ENCODE results near the gene SUSD6.

Gene SUSD6

DNA sequence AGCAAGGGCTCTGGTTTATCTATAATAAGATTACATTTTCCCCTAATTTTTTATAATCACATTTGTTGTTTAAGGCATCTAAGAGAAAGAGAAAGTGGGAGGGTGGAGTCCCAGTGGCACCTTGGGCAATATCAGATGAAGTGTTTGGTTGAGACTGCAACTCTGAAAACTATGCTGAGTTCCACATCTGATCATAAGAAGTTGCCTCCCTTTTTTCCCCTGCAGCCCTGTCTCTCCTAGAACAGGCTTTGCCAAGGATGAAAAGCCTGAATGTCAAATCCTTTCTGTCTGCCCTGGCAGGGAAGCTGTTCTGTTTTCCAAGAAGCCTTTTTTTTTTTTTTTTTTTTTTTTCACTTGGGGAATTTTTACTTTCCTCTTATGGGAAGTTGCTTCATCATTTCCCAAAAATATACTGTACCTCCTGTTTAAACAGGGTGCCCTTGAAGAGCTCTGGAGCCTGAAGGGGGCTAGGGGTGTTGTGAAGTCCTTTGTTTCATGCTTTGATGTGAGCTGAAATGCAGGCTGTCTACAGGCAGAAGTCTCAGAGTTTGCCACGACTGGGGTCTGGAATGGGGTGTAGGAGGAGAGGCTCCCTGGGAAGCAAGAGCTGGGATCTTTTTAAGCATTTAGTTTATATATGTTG is 71.3 kb downstream of the SUSD6 start:
- no peak overlapping the region for H3K4me2 ChIP-seq (ENCODE audit: low read length, poor library complexity, severe bottlenecking)

DNA sequence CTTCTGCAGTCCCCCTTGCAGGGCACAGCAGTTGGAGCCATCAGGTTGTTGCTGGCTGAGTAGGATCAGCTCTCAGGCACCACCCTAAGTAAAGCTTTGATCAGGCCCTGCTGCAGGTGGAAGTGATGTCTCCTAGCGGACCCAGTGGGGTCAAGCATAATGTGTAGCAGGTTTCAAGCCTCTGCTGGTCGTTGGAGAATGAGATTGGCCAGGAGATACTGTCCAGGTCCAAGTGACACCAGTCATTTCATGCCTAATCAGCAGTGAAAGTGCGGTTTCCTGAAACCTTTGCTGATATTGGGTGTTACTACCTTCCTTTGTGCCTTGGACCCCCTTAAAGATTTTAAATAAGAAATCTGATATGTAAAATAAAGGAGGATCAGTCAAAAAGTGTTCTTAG is 72.6 kb downstream of the SUSD6 start:
- no peak overlapping the region for H2BK15ac ChIP-seq (ENCODE audit: low read depth, poor library complexity, severe bottlenecking)
- H3K9me3 ChIP-seq (ENCODE audit: control insufficient read depth, low read length) = no peaks in the 10 kb centered on the region
- H2BK5ac ChIP-seq (ENCODE audit: low read depth, low read length, poor library complexity, severe bottlenecking) = no peak overlapping the region
- H3K27ac ChIP-seq (ENCODE audit: low read length, poor library complexity, severe bottlenecking) = no peak overlapping the region
- H3K9ac ChIP-seq (ENCODE audit: low read length) = no peak overlapping the region
- no peaks in the 10 kb centered on the region for H3K36me3 ChIP-seq (ENCODE audit: control insufficient read depth in 1 of 2, insufficient read depth in 2 of 2, low read depth in 1 of 2, low read length in 2 of 2)
- H3K14ac ChIP-seq (ENCODE audit: low read length in 2 of 2) = no peak overlapping the region
- no peak overlapping the region for H3K4me3 ChIP-seq (ENCODE audit: insufficient read depth in 1 of 2, low read depth in 1 of 2, low read length in 2 of 2)
- peaks cover 47% of the 10 kb centered on the region for H3K79me1 ChIP-seq (replicated peaks; ENCODE audit: low read length, poor library complexity, severe bottlenecking)
- H2BK12ac ChIP-seq (ENCODE audit: low read length in 2 of 2) = no peak overlapping the region
- H3K23ac ChIP-seq (ENCODE audit: low read length in 2 of 2) = no peak overlapping the region
- H3K27me3 ChIP-seq (ENCODE audit: control insufficient read depth in 1 of 2, insufficient read depth in 1 of 2, low read length in 2 of 2) = no peaks in the 10 kb centered on the region
- H3K4me2 ChIP-seq (ENCODE audit: low read length, poor library complexity, severe bottlenecking) = no peak overlapping the region
- no peak overlapping the region for H4K8ac ChIP-seq (ENCODE audit: low read length)
- no peak overlapping the region for H2AK5ac ChIP-seq (ENCODE audit: low read length, severe bottlenecking)
- no peak overlapping the region for H2AFZ ChIP-seq (ENCODE audit: low read depth, low read length)
- no peak overlapping the region for H3K4ac ChIP-seq (ENCODE audit: low read depth in 1 of 2, low read length in 2 of 2)
- 77% methylated on average over 3 of the region's 3 CpGs for WGBS
- no peak for DNase-seq
- no peak overlapping the region for H2BK120ac ChIP-seq (ENCODE audit: low read depth, low read length)
- peaks cover 7% of the 10 kb centered on the region for H3K4me1 ChIP-seq (ENCODE audit: control insufficient read depth, insufficient read depth, low read depth, low read length)
- no peak overlapping the region for H4K91ac ChIP-seq (ENCODE audit: low read length)
- H3K18ac ChIP-seq (ENCODE audit: low read depth in 1 of 2, low read length in 2 of 2) = no peak overlapping the region

More for the DNA sequence above, 71.3 kb downstream of the SUSD6 start:
- 100% methylated on average over 1 of the region's 1 CpG for WGBS
- H3K14ac ChIP-seq (ENCODE audit: low read length in 2 of 2) = no peak overlapping the region
- no peaks in the 10 kb centered on the region for H3K9me3 ChIP-seq (ENCODE audit: control insufficient read depth, low read length)
- H3K9ac ChIP-seq (ENCODE audit: low read length) = peak overlapping the region; percentile 32
- no peak overlapping the region for H2BK5ac ChIP-seq (ENCODE audit: low read depth, low read length, poor library complexity, severe bottlenecking)
- no peak overlapping the region for H2AK5ac ChIP-seq (ENCODE audit: low read length, severe bottlenecking)
- no peak overlapping the region for H2BK15ac ChIP-seq (ENCODE audit: low read depth, poor library complexity, severe bottlenecking)
- H3K4me3 ChIP-seq (ENCODE audit: insufficient read depth in 1 of 2, low read depth in 1 of 2, low read length in 2 of 2) = no peak overlapping the region
- no peak overlapping the region for H4K91ac ChIP-seq (ENCODE audit: low read length)
- H2BK120ac ChIP-seq (ENCODE audit: low read depth, low read length) = no peak overlapping the region
- no peaks in the 10 kb centered on the region for H3K27me3 ChIP-seq (ENCODE audit: control insufficient read depth in 1 of 2, insufficient read depth in 1 of 2, low read length in 2 of 2)
- H3K36me3 ChIP-seq (ENCODE audit: control insufficient read depth in 1 of 2, insufficient read depth in 2 of 2, low read depth in 1 of 2, low read length in 2 of 2) = no peaks in the 10 kb centered on the region
- H3K18ac ChIP-seq (ENCODE audit: low read depth in 1 of 2, low read length in 2 of 2) = no peak overlapping the region
- no peak overlapping the region for H3K27ac ChIP-seq (ENCODE audit: low read length, poor library complexity, severe bottlenecking)
- no peak overlapping the region for H2BK12ac ChIP-seq (ENCODE audit: low read length in 2 of 2)
- peaks cover 5% of the 10 kb centered on the region for H3K4me1 ChIP-seq (ENCODE audit: control insufficient read depth, insufficient read depth, low read depth, low read length)
- no peak for DNase-seq
- no peak overlapping the region for H3K23ac ChIP-seq (ENCODE audit: low read length in 2 of 2)
- no peak overlapping the region for H2AFZ ChIP-seq (ENCODE audit: low read depth, low read length)
- peaks cover 42% of the 10 kb centered on the region for H3K79me1 ChIP-seq (replicated peaks; ENCODE audit: low read length, poor library complexity, severe bottlenecking)
- no peak overlapping the region for H4K8ac ChIP-seq (ENCODE audit: low read length)
- no peak overlapping the region for H3K4ac ChIP-seq (ENCODE audit: low read depth in 1 of 2, low read length in 2 of 2)

DNA sequence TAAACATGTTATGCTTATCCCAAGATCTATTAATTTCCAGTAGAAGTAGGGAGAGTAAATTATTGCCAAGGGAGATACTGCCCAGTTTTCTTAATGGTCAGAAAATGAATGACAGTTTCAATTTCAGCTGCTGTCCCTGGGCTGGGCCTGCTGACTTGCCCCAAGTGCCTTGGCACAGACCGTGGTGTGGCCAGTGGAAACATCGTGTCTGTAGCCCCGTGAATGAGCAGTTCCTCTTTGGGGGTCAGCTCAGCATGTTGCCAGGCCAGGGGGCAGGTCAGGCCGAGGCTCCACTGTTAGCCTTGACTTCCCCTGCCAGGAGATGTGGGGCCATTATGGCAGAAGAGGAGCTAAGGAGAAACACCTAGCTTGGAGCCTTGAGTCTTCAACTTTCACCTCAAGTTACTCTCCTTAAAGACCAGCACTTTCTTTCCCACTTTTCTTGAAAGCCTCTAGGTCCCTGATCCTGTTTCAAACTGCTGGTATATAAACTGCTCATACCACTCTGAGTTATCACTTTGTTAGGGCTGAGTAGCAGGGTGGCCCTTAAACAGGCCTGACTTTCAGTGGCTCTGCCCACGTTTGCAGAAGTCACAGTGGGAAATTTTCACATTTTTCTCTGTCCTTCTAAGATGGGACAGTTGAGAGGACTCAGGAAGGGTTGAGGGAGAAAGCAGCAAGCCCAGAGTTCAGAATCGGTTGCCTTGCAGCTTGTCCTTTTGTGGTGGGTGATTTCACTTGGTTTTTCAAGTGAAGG is 73.2 kb downstream of the SUSD6 start:
- H3K27ac ChIP-seq (ENCODE audit: low read length, poor library complexity, severe bottlenecking) = no peak overlapping the region
- WGBS = 79% methylated on average over 6 of the region's 6 CpGs
- DNase-seq = no peak

DNA sequence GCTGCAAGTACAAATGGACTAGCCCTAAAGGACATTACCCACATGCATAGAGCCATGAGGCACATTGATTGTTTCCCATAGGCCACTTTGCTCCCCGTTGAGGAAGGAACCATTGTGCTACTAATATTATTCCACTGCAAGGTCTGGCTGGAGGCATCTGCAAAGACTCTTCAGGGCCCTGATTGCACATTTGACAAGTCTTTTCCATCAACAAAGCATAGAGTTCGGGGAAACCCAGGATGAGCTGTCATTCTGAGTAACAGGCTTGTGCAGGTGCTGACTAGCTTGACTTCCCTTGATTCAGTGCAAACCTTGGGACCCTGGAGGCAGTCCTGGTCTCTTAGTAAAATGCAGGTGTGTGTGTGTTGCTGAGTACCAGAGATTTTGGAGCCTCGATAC is 73.8 kb downstream of the SUSD6 start:
- Histone ChIP-seq H3K23ac (ENCODE audit: low read length in 2 of 2) (no peak overlapping the region), H2BK5ac (ENCODE audit: low read depth, low read length, poor library complexity, severe bottlenecking) (no peak overlapping the region), H3K27ac (ENCODE audit: low read length, poor library complexity, severe bottlenecking) (no peak overlapping the region), H2BK120ac (ENCODE audit: low read depth, low read length) (no peak overlapping the region), H3K9ac (ENCODE audit: low read length) (no peak overlapping the region), H2AK5ac (ENCODE audit: low read length, severe bottlenecking) (no peak overlapping the region), H3K27me3 (ENCODE audit: control insufficient read depth in 1 of 2, insufficient read depth in 1 of 2, low read length in 2 of 2) (no peaks in the 10 kb centered on the region), H2BK15ac (ENCODE audit: low read depth, poor library complexity, severe bottlenecking) (no peak overlapping the region), H3K4me3 (ENCODE audit: insufficient read depth in 1 of 2, low read depth in 1 of 2, low read length in 2 of 2) (no peak overlapping the region), H4K8ac (ENCODE audit: low read length) (no peak overlapping the region), H3K36me3 (ENCODE audit: control insufficient read depth in 1 of 2, insufficient read depth in 2 of 2, low read depth in 1 of 2, low read length in 2 of 2) (no peaks in the 10 kb centered on the region), H4K91ac (ENCODE audit: low read length) (no peak overlapping the region), H3K9me3 (ENCODE audit: control insufficient read depth, low read length) (no peaks in the 10 kb centered on the region), H2AFZ (ENCODE audit: low read depth, low read length) (no peak overlapping the region), H3K14ac (ENCODE audit: low read length in 2 of 2) (no peak overlapping the region), H3K79me1 (replicated peaks; ENCODE audit: low read length, poor library complexity, severe bottlenecking) (peaks cover 44% of the 10 kb centered on the region), H3K4me2 (ENCODE audit: low read length, poor library complexity, severe bottlenecking) (no peak overlapping the region), H3K18ac (ENCODE audit: low read depth in 1 of 2, low read length in 2 of 2) (no peak overlapping the region), H2BK12ac (ENCODE audit: low read length in 2 of 2) (no peak overlapping the region), H3K4me1 (ENCODE audit: control insufficient read depth, insufficient read depth, low read depth, low read length) (peaks cover 7% of the 10 kb centered on the region), H3K4ac (ENCODE audit: low read depth in 1 of 2, low read length in 2 of 2) (no peak overlapping the region)
- DNase-seq = peak; percentile 39
- WGBS = 76% methylated on average over 2 of the region's 3 CpGs

More for the DNA sequence above, 73.2 kb downstream of the SUSD6 start:
- peak overlapping the region in 1 of 2 experiments; percentile 21 for H2BK12ac ChIP-seq (ENCODE audit: low read length in 2 of 2)
- H4K91ac ChIP-seq (ENCODE audit: low read length) = no peak overlapping the region
- no peak overlapping the region for H2BK5ac ChIP-seq (ENCODE audit: low read depth, low read length, poor library complexity, severe bottlenecking)
- peak overlapping the region in 1 of 2 experiments; percentile 79 for H3K14ac ChIP-seq (ENCODE audit: low read length in 2 of 2)
- no peak overlapping the region for H3K4me3 ChIP-seq (ENCODE audit: insufficient read depth in 1 of 2, low read depth in 1 of 2, low read length in 2 of 2)
- H3K9me3 ChIP-seq (ENCODE audit: control insufficient read depth, low read length) = no peaks in the 10 kb centered on the region
- H2BK120ac ChIP-seq (ENCODE audit: low read depth, low read length) = no peak overlapping the region
- H3K18ac ChIP-seq (ENCODE audit: low read depth in 1 of 2, low read length in 2 of 2) = no peak overlapping the region
- H3K23ac ChIP-seq (ENCODE audit: low read length in 2 of 2) = peak overlapping the region in 1 of 2 experiments; percentile 61
- no peak overlapping the region for H4K8ac ChIP-seq (ENCODE audit: low read length)
- no peak overlapping the region for H2AFZ ChIP-seq (ENCODE audit: low read depth, low read length)
- H3K4ac ChIP-seq (ENCODE audit: low read depth in 1 of 2, low read length in 2 of 2) = no peak overlapping the region
- H3K79me1 ChIP-seq (replicated peaks; ENCODE audit: low read length, poor library complexity, severe bottlenecking) = peaks cover 47% of the 10 kb centered on the region
- H3K36me3 ChIP-seq (ENCODE audit: control insufficient read depth in 1 of 2, insufficient read depth in 2 of 2, low read depth in 1 of 2, low read length in 2 of 2) = no peaks in the 10 kb centered on the region
- no peak overlapping the region for H2AK5ac ChIP-seq (ENCODE audit: low read length, severe bottlenecking)
- H3K4me1 ChIP-seq (ENCODE audit: control insufficient read depth, insufficient read depth, low read depth, low read length) = peaks cover 7% of the 10 kb centered on the region
- H3K4me2 ChIP-seq (ENCODE audit: low read length, poor library complexity, severe bottlenecking) = no peak overlapping the region
- no peak overlapping the region for H3K9ac ChIP-seq (ENCODE audit: low read length)
- H3K27me3 ChIP-seq (ENCODE audit: control insufficient read depth in 1 of 2, insufficient read depth in 1 of 2, low read length in 2 of 2) = no peaks in the 10 kb centered on the region
- H2BK15ac ChIP-seq (ENCODE audit: low read depth, poor library complexity, severe bottlenecking) = no peak overlapping the region

Data from mesenchymal stem cell (in vitro differentiated cells and primary cell).